ENCODE measurements around the gene KCNAB3.
A peak's percentile ranks its signal among the peaks of the same experiment; 100 is the strongest.
"Not testable (repeated sequence)": the region's sequence is repeated elsewhere in the genome, so short reads cannot be mapped to it uniquely, and the experiment has no call there.

The KCNAB3 gene

DNA sequence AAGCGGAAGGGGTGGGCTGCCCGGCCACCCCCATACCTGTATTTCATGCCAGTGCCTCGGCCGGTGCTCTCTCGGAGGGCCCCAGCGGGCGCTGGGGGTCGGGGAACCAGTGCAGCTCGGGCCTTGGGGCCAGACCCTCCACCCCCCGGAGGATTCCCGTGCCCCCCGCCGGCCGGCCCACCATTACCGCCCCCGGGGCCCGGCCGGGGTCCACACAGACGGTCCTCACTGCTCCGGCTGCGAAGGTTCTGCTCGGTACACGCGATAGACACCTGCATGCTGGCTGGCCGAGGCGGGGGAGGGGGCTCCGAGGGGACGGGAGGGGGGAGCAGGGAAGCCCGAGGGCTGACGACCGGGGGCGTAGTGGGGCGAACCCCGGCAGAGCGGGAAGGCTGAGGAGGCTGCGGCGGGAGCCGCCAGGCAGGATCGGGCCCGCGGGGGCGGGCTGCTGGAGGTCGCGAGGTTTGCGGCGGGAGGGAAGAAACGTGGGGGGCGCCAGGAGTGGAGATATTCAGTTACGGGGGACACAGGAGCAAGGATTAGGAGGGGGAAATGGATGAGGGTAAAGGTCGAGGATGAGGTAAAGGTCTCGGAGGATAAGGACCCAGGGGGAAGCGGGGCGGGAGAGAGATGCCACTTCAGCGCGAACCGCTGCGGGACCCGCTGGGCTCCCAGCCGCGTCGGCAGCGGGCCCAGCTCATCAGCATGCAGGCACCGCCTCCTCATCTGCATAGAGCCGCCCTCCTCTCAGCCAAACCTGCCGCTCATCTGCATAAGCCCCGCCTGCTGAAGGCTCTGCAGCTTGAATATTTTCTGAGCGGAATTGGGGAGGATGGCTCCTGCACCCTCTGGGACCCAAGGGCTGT is at the start of gene KCNAB3:
Gene KCNAB3, minus strand, starts transcription at position 699 of the 866 bp plus-strand sequence. Its CDS starts 421 bp downstream, at position 278.
- DNase-seq: peak; percentile 10 to 19

DNA sequence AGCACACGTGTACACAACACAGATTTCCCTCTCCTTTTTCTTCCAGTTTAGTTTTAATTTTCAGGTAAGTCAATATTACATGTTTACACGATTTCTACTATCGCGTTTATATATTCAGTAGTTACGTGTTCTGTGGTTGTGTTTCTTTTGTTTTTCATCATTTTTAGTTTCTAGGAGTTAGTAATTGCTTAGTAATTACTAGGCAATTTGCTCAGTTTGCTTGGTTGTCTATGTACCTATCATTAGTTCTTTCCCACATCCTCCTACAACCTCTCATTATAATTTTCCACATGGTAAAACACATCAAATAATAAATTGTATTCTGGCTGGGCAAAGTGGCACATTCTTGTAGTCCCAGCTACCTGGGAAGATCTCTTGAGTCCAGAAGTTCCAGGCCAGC is 48.1 kb upstream of the KCNAB3 start:
- no peak for DNase-seq

DNA sequence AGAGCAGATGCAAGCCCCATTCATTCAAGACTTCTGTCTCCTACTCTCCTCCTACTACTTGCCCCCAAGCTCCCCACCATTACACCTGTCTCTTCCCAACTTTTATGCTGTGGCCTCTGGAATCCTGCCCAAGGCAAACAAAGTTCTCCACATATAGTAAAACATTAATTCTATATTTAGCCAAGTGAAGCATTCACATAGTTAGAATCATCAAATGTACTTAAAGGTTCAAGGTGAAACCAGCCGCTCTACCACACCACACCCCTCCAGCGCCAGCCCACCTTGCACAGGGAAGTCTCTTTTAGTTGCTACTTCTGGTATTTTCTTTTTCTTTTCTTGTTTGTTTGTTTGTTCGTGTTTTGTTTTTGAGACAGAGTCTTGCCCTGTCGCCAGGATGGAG is 47.4 kb upstream of the KCNAB3 start:
- no peak for DNase-seq

DNA sequence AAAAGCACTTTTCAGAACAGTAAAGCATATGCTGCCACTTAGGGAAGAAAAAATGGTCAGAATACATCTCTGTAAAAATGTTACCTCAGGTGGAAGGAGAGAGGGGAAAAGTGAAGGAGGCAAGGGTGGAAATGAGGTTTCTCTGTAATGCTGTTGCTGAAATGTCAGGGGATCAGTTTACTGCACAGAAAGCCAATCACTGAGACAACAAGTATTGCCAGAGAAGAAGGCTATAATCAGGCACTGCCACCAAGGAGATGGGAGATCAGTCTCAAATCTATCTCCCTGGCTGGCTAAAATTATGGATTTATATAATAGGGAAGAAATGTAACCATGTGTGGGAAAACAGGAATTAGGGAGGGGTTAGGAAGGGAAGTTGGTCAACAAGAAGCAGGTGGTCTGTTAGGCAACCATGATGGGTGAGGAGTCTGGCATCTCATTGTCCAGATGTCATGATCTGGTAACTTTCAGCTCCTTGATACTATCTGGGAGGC is 45.0 kb upstream of the KCNAB3 start:
- no peak for DNase-seq

DNA sequence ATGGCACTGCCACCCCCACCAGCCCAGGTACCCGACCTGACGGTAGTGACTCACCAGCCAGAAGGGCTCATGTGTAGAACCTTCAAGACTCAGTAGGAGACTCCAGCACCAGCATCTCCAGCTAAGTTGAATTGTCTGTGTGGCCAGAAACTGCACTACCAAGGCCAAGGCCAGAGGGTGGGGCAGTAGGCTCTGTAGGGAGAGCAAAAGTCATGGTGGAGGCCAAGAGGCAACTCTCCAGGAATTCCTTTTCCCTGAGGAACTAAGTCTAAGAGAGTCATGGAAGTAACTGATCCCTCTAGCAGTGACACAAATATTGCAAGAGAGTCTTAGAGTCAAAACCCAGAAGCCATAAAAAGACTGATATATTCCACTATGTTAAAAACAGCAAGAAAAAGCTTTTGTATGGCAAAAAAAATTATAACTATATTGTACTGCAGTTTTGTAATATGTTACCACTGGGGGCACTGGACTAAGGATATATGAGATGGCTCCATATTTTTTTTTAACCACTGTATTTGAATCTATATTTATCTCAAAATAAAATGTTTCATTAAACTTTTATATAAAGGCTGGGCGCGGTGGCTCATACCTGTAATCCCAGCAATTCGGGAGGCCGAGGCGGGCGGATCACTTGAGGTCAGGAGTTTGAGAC is 42.6 kb upstream of the KCNAB3 start:
- DNase-seq: no peak

DNA sequence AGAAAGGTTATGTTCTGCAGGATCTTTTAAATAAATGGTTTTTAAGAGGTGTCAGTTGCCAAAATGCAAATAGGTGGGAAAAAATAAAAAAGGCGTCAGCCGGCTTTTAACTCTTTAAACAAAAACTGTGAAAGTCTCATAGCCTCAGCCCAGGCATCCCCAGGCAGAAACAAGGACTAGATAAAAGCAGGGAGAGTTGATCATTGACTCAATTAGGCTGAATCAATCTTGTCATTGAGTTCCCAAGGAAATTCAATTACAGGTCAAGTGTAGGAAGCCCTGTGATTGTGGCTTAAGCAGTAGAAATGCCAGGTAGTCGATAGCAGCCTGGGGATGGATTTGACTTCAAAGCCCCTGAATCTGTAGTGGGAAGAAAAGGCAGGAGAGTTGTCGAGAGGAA is 42.0 kb upstream of the KCNAB3 start:
- DNase-seq: no peak

DNA sequence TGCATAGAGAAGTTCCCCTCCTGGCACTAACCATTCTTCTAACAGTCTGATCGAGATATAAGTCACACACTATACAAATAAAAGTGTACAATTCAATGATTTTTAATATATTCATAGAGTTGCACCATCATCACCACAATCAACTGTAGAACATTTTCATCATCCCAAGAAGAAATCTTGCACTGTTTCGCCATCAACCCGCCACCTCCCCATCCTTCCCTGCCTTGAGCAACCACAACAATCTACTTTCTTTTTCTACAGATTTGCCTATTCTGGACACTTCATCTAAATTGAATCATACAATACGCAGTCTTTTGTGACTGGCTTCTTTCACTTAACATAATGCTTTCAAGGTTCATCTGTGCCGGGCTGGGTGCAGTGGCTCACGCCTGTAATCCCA is 39.8 kb upstream of the KCNAB3 start:
- no peak for DNase-seq

DNA sequence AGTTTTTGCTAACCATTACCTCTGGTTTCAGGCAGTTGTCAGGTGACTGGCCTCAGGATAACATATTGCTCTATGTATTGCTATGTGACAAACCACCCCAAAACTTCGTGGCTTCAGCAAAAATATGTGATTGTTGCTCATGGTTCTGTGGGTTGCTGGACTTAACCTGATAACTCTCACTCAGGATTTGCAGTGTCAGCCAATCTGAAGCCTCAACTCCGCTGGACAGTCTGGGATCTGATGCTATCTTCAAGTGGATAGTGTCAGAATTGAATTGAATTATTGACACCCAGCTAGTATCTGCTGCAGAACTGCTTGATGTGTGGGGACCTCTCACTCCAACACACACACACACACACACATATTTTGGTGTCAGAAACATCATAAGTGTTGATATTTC is 38.1 kb upstream of the KCNAB3 start:
- DNase-seq: no peak

DNA sequence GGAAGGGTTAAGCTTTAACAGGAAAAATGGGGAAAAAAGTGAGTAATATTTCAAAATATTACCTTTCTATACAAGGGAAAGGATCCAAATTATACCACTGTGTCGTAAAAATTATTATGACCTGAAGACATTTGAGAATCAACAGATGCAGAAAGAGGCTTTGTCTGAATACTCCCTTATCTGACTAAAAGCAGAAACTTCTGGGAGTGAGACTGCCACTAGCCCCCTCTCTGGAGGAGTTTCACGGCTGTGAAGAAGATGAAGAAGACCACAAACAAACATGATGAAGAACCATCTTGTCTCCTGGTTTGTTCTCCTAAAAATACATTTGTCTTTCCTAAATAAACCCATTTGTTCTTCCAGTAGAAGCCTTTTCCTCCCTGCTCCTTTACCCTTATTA is 31.8 kb upstream of the KCNAB3 start:
- DNase-seq: no peak

DNA sequence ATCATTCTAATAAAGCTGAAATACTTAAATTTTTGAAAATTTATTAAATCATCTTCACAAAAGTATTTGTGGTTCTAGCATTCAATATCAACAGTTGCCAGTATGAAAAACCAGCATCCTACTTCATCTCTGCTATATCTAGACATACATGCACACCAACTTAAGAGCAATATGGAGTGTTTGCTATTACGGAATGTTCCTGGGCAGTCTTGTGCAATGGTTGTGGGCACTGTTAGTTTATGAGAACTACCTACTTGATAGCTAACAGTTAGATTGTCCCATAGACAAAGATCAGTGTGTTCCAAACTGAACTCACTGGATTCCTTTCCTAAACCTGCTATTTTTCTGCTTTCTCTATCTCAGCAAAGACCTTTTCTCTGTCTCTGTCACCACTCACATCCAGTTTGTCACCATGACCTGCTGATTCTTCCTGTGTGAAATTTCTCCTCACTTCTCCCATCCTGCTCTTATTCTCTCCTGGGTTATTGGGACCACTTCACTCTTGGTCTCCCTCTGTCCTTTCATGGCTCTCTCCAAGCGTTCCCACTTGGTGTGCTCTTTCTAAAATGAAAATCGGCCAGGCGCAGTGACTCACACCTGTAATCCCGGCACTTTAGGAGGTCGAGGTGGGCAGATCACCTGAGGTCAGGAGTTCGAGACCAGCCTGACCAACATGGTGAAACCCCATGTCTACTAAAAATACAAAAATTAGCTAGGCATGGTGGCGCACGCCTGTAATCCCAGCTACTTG is 30.0 kb upstream of the KCNAB3 start:
- no peak for DNase-seq

DNA sequence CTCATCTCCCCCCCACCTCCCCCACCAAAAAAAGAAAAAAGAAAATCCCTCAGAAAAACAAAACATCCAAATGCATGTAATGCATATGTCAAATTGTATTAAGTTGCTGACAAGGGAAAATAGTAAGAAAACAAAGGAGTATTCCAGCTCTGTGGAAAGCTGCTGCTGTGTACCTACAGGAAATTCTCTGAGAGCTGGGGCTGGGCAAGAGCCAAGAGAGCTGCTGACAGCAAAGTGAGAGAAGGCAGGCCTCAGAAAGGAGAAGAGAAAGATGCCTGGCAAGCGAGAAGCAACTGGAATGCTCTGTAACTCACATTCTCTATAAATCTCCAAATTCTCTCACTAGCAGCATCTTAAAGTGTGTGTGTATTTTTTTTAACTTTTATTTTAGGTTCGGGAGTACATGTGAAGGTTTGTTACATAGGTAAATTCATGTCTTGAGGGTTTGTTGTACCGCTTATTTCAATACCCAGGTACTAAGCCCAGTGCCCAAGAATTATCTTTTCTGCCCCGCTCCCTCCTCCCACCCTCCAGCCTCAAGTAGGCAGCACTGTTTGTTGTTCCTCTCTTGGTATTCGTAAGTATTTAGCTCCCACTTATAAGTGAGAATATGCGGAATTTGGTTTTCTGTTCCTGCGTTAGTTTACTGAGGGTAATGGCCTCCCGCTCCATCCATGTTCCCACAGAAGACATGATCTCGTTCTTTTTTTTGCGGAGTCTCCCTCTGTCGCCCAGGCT is 26.7 kb upstream of the KCNAB3 start:
- no peak for DNase-seq

DNA sequence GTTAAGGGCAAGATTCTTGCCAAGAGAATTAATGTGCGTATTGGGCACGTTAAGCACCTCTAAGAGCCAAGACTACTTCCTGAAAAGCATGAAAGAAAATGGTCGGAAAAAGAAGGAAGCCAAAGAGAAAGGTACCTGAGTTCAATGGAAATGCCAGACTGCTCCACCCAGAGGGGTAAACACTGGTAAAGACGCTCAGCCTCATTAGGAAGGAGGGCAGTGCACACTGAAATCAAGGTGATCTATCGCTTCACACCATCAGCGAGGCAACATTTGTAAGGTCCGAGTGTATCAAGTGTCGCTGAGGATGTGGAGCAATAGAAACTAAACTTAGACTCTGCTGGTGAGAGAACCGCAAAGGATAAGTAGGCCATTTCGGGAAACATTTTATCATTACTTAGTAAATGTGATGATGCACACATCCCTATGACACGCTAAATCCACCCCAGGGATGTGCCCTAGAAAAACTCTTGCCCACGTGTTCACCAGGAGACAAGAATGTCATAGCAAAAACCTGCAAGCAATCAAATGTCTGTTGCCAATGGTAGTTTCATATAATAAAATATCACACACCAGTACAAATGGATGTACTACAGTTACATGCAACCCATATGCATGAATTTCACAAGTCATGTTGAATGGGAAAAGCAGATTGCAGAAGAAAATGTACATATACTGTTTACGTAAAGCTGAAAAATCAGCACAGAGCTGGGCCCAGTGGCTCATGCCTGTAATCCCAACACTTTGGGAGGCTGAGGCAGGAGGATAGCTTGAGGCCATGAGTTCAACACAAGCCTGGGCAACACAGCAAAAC is 26.0 kb upstream of the KCNAB3 start:
- no peak for DNase-seq

DNA sequence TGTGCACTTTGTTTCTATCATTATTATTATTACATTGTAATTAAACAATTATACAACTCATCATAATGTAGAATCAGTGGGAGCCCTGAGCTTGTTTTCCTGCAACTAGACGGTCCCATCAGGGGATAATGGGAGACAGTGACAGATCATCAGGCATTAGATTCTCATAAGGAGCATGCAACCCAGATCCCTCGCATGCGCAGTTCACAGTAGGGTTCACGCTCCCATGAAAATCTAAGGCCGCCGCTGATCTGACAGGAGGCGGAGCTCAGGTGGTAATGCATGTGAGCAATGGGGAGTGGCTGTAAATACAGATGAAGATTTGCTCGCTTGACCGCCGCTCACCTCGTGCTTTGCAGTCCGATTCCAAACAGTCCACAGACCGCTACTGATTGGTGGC is 23.6 kb upstream of the KCNAB3 start:
- not testable (repeated sequence) for DNase-seq

DNA sequence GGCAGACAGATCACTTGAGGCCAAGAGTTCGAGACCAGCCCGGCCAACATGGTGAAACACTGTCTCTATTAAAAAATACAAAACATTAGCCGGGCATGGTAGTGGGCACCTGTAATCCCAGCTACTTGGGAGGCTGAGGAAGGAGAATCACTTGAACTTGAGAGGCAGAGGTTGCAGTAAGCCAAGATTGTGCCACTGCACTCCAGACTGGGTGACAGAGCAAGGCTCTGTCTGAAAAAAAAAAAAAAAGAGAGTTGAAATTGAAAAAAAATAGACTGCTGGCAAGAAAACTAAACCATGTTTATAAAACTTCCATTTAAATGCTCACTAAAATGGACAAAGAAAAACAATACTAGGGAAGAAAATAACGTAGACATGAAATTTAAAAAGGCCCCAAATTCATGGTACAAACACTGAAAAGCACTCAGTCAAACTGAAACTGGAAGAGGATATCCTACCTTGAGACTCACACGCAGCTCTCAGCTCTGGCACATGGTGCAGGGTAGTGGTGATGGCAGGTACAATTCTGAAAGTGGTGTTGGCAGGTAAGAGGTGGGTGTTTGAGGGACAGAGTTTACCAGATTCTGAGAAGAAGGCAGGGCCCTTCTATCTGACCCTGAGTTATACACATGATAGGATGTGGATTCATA is 21.6 kb upstream of the KCNAB3 start:
- no peak for DNase-seq

DNA sequence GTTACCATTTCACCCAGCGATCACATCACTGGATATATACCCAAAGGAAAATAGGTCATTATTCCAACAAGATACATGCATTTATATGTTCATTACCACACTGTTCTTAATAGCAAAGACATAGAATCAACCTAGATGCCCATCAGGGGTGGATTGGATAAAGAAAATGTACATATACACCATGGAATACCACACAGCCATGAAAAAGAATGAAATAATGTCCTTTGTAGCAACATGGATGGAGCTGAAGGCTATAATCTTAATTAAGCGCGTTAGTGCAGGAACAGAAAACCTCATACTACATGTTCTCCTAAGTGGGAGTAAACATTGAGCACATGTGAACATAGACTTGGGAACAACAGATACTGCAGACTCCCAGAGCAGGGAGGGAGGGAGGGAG is 20.9 kb upstream of the KCNAB3 start:
- no peak for DNase-seq

DNA sequence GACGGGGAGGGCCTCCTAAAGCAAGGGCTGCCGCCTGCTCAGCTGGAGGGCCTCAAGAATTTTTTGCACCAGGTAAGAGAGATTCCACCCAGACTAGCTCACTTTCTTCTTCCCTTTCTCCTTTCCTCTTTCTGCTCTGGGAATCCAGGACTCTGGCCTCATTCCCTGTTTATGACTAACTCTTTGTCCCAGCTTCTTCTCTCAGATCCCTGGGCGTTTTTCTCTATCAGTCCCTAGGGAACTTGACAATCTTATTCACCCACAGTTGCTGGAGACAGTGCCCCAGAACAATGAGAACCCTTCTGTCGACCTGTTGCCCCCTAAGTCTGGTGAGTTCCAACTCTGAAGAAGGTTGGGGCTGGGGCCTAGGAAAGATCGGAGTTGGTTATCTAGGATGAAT is 18.0 kb upstream of the KCNAB3 start:
- DNase-seq: no peak

DNA sequence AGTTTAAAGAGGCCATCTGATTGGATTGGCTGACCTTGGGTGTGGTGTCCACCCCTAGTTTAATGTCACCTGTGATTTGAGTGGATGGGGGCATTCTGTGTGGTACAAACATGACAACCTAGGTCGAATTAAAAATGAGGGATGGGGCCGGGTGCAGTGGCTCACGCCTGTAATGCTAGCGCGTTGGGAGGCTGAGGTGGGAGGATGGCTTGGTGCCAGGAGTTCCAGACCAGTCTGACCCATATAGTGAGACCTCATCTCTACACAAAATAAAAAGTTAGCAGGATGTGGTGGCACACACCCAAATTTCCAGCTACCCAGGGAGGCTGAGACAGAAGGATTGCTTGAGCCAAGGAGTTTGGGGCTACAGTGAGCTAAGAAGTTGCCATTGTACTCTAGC is 16.8 kb upstream of the KCNAB3 start:
- no peak for DNase-seq

DNA sequence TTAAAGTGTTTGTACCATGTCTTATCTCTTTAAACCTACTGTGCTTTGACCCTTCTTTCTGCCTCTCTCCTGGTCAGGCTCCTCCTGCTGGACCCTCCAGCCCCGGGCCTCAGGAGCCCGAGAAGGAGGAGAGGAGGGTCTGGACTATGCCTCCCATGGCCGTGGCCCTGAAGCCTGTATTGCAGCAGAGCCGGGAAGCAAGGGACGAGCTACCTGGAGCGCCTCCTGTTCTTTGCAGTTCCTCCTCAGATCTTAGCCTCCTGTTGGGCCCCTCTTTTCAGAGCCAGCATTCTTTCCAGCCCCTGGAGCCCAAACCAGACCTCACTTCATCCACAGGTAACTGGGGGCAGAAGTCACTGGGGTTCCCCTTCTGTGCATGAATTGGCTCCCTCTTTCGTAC is 16.0 kb upstream of the KCNAB3 start:
- DNase-seq: no peak

DNA sequence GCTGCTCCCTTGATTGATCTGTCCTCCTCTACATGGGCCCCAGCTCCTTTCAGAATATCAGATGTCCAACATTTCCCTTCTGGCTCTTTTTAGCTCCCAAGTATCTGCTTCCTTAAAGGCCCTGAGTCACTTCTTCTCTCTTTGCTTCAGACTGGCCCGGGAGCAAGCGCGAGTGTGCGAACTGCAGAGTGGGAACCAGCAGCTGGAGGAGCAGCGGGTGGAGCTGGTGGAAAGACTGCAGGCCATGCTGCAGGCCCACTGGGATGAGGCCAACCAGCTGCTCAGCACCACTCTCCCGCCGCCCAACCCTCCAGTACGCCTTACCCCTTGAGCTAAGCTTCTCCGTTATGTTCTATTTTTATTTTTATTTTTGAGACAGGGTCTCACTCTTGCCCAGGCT is 14.7 kb upstream of the KCNAB3 start:
- no peak for DNase-seq

DNA sequence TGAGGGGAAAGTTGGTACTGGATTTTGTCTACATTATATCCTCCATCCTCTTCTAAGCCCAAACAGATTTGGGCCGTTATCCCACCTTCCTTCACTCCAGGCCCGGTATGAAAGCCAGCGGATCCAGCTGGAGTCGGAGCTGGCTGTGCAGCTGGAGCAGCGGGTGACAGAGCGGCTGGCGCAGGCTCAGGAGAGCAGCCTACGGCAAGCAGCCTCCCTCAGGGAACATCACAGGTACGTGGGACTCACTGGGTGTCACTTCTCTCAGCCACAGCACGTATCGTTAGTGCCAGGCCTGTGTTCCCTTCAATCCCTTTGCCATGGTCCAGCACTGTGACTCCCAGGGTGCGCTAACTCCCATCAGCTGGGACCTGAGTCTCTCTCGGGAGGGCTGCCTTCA is 13.6 kb upstream of the KCNAB3 start:
- DNase-seq: no peak

DNA sequence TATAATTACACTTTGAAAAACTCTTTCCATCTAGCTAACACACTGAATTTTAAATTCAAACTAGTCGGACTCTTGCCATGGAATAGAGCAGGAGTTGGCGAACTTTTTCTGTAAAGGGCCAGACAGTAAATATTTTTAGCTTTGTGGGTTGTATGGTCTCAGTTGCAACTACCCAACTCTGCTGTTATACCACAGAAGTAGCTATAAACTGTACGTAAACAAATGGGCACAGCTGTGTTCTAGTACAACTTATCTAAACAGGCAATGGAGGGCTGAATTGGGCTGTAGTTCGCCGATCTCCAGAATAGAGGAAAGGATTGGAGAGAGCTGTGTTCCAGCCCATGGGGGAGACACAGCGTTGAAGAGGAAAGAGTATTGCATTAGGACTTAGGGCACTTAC is 11.1 kb upstream of the KCNAB3 start:
- no peak for DNase-seq

Data from hippocampal formation (tissue), 2 donors.